Smooth muscle cell of the brain vasculature (primary cell): ENCODE results near the gene DRICH1.
"Not testable (repeated sequence)": the region's sequence is repeated elsewhere in the genome, so short reads cannot be mapped to it uniquely, and the experiment has no call there.

Experiments used
- DNase-seq: peaks from one replicate; pipeline ENCODE4 v3.0.0-alpha.2; 2012; ENCODE audit warnings: low read depth, low spot score

The DRICH1 gene

DNA sequence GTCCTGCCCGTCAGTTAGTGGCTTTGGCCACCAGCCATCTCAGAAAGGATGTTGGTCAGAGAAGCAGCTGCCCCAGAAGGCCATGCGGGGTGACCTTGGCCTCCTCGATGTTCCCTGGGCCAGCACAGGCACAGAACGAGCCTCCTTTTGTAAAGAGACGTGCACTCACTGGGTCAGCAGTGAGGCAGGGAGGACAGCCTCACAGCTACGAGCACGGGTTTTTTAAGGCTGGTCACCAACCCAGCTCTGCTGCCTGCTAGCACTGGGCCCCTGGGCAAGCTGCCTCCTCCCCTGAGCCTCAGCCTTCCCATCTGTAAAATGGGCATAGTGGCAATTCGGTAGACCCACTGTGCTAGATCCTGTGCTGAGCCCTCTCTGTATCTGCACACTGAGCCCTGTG, 62.8 kb downstream of the DRICH1 start:
- DNase-seq, result no peak

GRCh38 chr22:23566705-23567475, 65.2 kb downstream of the DRICH1 start:
- DNase-seq, result no peak

DNA sequence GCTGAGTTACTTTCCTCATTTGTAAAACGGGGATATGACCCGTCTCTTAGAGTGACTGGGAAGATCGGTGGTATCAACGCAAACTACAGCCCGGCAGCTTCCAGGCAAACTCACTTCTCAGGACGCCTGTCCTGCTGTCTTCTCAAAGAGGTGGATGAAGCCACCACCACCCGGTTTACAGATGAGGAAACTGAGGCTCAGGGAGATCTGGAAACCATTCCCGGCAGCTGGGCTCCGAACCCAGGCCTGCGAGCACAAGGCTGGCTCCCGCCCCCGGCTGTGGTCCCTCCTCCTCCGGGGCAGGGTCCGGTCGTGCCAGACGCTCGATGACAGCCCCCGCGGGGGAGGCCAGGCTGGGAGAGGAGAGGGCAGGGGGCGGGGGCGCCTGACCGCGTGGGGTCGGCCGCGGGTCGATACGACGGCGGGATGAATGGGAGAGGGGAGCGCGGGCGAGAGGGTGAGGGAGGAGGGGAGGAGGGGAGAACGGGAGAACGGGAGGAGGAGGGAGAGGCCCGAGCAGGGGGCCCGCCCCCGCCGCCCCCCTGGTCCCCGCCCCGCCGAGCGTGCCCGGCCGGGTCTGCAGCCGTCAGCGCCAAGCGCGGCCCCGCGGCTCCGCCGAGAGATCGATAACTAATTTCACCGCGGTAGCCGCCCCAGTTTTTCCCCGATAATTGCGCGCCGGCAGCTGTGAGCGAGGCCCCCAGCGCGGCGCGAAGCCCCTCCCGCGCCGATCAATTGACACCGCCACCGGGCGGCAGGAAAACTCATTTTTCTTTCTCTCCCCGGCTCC, 66.0 kb downstream of the DRICH1 start:
- DNase-seq, result no peak

- DNase-seq, result no peak
These were observed 66.7 kb downstream of the DRICH1 start for GRCh38 chr22:23565305-23565914.

DNA sequence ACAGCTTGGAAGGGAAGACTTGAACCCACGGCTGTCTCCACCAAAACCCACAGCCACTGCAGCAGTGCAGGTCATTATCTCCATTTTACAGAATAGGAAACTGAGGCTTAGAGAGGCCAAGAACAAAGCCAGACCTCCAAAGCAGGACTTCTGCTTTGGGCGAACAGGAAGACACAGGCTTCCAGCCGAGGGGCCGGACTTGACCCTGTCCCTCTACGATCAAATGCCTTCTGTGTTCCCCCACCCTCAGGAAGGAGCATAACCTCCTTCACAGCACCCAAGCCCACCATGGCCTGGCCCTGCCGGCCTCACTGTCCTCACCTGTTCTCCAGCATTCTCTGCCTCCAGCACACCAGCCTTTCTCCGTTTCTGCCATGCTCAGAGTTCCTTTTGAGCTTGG, 67.8 kb downstream of the DRICH1 start:
- DNase-seq, result no peak

DNA sequence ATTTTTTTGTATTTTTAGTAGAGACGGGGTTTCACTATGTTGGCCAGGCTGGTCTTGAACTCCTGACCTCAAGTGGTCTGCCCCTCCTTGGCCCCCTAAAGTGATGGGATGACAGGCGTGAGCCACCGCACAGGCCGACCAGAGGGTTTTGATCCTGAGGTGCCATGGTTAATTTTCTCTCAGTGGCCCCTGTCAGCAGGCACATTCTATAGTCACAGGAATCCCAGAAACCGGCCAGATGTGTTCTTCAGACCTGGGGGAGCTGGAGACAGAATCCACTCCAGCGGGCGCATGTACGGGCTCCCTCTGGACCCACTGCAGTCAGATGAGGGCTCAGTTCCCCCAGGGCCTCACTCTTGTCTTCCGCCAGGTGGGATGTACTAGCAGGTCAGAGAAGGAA, 69.0 kb downstream of the DRICH1 start:
- no peak for DNase-seq

DNA sequence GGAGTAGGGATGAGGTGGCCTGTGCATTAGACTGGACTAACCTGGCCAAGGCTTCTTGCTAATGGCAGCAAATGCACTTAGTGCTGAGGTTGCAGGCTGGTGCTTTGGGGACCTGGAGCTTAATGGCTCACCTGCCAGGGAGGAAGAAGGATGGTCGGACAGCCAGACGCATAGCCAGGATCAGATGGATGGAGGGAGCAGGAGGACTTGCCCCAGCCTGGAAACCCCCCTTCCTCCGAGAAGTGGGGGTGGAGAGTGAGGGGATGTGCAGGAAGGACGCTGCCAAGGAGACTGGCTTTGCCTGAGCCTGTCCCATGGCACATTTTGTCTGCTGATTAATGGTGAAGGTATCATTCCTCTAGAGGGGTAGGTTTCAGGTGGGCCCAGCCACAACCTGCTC, 69.9 kb downstream of the DRICH1 start:
- DNase-seq, result no peak

DNA sequence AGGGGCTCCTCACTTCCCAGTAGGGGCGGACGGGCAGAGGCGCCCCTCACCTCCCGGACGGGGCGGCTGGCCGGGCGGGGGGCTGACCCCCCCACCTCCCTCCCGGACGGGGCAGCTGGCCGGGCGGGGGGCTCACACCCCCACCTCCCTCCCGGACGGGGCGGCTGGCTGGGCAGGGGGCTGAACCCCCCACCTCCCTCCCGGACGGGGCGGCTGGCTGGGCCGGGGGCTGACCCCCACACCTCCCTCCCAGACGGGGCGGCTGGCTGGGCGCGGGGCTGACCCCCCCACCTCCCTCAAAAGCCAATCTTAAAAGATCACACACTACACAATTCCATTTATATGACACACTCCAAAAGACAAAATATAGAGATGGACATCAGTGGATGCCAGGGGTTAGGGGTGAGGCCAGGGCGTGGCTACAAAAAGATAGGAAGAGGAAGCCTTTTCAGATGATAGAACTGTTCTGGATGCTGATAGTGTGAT, 71.1 kb downstream of the DRICH1 start:
- not testable (repeated sequence) for DNase-seq

- not testable (repeated sequence) for DNase-seq
These were observed 71.9 kb downstream of the DRICH1 start for GRCh38 chr22:23560215-23560614.
